Transverse colon (tissue), 4 donors: Measurements from ENCODE around the gene RBM5.

Experiments used
- EP300 ChIP-seq: sonication (generic); formaldehyde crosslinking; IDR thresholded peaks from one replicate; pipeline ENCODE4 v1.6.1; 2017; ENCODE audit warnings: antibody characterized with exemption, low read depth
- POLR2A ChIP-seq: fragments of 450-650 bp; IDR thresholded peaks from one replicate; pipeline ENCODE4 v1.6.1; 2016; ENCODE audit warnings: antibody characterized with exemption, mild to moderate bottlenecking, moderate library complexity
- POLR2AphosphoS5 ChIP-seq, 3 donors: sonication (generic); formaldehyde crosslinking; IDR thresholded peaks; one replicate each; pipeline ENCODE4 v1.6.1; 2016; ENCODE audit warnings: antibody characterized with exemption in 3 of 3
- TF ChIP-seq, protein P1 (sequence below), 5 experiments: fragments of 200-600 bp in 3 of 5; fragments of 450-650 bp in 2 of 5; sonication (generic) in 3 of 5; IDR thresholded peaks; 1 replicate in 2 of 5; 2 replicates in 3 of 5; pipeline ENCODE4 v1.5.1; 2016 to 2017; ENCODE audit warnings: antibody characterized with exemption in 5 of 5, inconsistent platforms in 3 of 5, mild to moderate bottlenecking in 2 of 5, moderate library complexity in 1 of 5

- TF ChIP-seq, protein P1, sequence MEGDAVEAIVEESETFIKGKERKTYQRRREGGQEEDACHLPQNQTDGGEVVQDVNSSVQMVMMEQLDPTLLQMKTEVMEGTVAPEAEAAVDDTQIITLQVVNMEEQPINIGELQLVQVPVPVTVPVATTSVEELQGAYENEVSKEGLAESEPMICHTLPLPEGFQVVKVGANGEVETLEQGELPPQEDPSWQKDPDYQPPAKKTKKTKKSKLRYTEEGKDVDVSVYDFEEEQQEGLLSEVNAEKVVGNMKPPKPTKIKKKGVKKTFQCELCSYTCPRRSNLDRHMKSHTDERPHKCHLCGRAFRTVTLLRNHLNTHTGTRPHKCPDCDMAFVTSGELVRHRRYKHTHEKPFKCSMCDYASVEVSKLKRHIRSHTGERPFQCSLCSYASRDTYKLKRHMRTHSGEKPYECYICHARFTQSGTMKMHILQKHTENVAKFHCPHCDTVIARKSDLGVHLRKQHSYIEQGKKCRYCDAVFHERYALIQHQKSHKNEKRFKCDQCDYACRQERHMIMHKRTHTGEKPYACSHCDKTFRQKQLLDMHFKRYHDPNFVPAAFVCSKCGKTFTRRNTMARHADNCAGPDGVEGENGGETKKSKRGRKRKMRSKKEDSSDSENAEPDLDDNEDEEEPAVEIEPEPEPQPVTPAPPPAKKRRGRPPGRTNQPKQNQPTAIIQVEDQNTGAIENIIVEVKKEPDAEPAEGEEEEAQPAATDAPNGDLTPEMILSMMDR (IDR thresholded peaks at IDR 0.05): no peak
- no peak for TF ChIP-seq POLR2A
- no peak for TF ChIP-seq POLR2AphosphoS5 (IDR thresholded peaks at IDR 0.05)
- no peak for TF ChIP-seq EP300
Measured at GRCh38 chr3:50112462-50112861, 23.7 kb downstream of the RBM5 start.
